Neural progenitor cell (in vitro differentiated cells): Measurements from ENCODE around the gene PHC3.

Experiments
- EZH2phosphoT487 ChIP-seq: fragments of 200-600 bp; sonication (generic); IDR thresholded peaks from 2 replicates; pipeline ENCODE4 v1.6.1; 2017; ENCODE audit warnings: antibody characterized with exemption
- TF ChIP-seq, protein P1 (sequence below): fragments of 200-600 bp; sonication (generic); IDR thresholded peaks from 2 replicates; pipeline ENCODE4 v1.5.1; 2017; ENCODE audit warnings: antibody characterized with exemption, mild to moderate bottlenecking

DNA sequence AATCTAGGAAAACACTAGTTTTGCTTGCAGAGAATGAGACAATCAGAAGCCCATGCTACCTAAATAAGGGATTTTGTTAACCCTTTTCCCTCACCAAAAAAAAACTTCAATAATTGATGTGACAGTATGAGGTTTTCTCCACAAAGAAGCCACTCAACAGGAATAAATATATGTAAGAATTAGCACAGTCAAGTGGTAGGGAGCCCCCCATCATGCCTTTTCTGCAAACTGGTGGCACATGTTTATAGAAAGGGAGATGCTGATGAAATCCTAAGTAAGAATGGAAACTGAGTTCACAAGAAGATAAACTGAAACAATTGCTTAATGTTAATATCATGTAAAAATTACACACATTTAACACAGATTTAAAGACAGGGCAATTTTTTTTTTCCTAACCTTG is 51.0 kb downstream of the PHC3 start:
- TF ChIP-seq, protein P1, sequence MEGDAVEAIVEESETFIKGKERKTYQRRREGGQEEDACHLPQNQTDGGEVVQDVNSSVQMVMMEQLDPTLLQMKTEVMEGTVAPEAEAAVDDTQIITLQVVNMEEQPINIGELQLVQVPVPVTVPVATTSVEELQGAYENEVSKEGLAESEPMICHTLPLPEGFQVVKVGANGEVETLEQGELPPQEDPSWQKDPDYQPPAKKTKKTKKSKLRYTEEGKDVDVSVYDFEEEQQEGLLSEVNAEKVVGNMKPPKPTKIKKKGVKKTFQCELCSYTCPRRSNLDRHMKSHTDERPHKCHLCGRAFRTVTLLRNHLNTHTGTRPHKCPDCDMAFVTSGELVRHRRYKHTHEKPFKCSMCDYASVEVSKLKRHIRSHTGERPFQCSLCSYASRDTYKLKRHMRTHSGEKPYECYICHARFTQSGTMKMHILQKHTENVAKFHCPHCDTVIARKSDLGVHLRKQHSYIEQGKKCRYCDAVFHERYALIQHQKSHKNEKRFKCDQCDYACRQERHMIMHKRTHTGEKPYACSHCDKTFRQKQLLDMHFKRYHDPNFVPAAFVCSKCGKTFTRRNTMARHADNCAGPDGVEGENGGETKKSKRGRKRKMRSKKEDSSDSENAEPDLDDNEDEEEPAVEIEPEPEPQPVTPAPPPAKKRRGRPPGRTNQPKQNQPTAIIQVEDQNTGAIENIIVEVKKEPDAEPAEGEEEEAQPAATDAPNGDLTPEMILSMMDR, result no peak
- TF ChIP-seq EZH2phosphoT487, result no peak
